Measurements from ENCODE around the gene CCDC97. TPM values are rescaled to one million over a fixed set of nuclear protein-coding genes. Genes with fewer than 3 reads are reported as not detected.

CCDC97 gene
- total RNA-seq, 1 donor from 2014 or later = 36.7 TPM

DNA sequence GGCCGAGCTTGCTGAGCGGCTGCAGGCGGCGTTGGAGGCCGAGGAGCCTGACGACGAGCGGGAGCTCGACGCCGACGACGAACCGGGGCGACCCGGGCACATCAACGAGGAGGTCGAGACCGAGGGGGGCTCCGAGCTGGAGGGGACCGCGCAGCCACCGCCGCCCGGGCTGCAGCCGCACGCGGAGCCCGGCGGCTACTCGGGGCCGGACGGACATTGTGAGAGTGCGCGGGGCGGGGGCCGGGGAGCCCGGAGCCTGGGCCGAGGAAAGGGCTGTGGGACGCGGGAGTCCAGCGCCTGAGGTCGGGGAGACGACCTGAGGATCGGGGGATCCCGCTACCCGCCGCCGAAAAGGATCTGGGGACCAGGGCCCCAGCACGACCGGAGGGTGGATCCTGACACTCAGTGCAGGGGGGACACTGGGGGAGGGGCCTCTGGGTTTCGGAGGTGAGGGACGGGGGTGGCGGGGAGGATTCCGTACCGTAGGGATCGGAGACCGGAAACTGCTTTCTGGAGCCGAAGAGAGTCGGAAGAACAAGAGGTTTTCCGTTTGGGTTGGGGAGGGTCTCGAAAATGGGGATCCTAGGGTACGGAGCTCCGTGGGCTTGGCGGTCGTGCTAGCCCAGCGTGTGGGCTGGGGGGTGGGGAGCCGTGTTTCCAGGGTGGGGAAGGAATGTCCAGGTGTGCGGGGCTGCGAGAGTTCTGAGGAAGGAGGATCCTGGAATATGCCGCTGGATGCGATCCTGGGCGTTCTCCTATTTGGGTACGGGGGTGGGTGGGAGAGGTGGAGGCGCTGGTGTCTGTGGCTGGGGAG, 45.2 kb upstream of the CCDC97 start:
- Mint-ChIP-seq H3K27ac (ENCODE audit: unreplicated experiment) (peak overlapping the region; percentile 97), H3K4me1 (ENCODE audit: low read depth, unreplicated experiment) (peaks cover 25% of the 10 kb centered on the region), H3K4me3 (ENCODE audit: unreplicated experiment) (peak overlapping the region; percentile 97), H3K27me3 (ENCODE audit: unreplicated experiment) (peaks cover 7% of the 10 kb centered on the region), H3K9me3 (ENCODE audit: unreplicated experiment) (peaks cover 19% of the 10 kb centered on the region), H3K36me3 (ENCODE audit: unreplicated experiment) (no peaks in the 10 kb centered on the region)
- TF ChIP-seq CTCF (IDR thresholded peaks at IDR 0.05; ENCODE audit: partially characterized antibody, unreplicated experiment) = no peak
- DNase-seq = no peak

DNA sequence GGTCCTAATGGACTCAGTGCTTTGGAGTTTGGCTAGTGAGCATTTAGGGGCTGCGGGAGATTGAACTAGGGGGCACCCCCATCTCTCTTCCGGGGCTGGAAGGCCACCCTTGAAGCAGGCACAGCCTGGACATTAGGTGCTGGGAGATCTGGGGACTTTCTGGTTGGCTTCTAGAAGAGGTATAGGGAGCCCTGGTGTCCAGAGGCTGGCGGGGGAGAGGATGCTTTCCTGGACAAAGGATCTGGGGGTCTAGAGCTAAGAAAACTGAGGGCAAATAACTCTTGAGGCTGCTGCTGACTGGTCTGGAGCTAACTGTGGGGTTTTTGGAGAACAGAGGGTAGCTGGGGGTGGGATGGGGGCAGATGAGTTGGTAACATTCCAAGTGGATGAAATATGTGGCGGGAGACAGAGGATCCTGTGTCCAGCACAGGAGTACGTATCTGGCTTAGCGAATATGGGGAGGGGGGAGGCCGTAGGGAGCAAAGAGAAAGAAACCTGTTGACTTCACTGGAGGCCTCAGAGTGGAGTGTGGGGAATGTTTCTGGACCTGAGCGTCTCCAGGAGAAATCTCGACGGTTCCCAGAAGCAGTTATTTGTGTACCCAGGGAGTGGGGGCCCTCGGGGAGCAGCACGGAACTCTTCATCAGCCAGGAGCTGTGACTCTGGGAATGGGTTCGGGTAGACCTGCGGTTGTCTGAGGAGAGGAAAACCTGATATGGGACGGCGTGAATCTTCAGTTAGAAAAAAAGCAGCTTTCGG, 44.4 kb upstream of the CCDC97 start:
- Mint-ChIP-seq H3K36me3 (ENCODE audit: unreplicated experiment) (no peaks in the 10 kb centered on the region), H3K4me3 (ENCODE audit: unreplicated experiment) (peak overlapping the region; percentile 97), H3K4me1 (ENCODE audit: low read depth, unreplicated experiment) (peaks cover 25% of the 10 kb centered on the region), H3K27me3 (ENCODE audit: unreplicated experiment) (peaks cover 7% of the 10 kb centered on the region), H3K9me3 (ENCODE audit: unreplicated experiment) (peaks cover 19% of the 10 kb centered on the region), H3K27ac (ENCODE audit: unreplicated experiment) (peak overlapping the region; percentile 97)
- TF ChIP-seq CTCF (IDR thresholded peaks at IDR 0.05; ENCODE audit: partially characterized antibody, unreplicated experiment) = no peak
- DNase-seq = no peak

DNA sequence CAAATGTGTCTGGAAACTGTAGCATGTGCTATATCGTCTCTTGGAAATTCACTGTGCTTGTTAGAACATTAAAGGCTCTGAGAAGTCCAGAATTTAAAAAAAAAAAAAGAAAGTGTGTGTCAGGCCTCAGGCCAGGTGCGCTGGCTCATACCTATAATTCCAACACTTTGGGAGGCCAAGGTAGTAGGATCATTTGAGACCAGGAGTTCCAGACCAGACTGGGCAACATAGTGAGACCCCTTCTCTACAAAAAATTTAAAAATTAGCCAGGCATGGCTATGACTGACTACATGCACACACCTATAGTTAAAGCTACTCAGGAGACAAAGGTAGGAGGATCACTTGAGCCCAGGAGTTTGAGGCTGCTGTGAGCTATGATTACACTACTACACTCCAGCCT, 40.9 kb upstream of the CCDC97 start:
- Mint-ChIP-seq H3K36me3 (ENCODE audit: unreplicated experiment) (no peaks in the 10 kb centered on the region), H3K9me3 (ENCODE audit: unreplicated experiment) (peaks cover 6% of the 10 kb centered on the region), H3K27me3 (ENCODE audit: unreplicated experiment) (peaks cover 2% of the 10 kb centered on the region), H3K4me1 (ENCODE audit: low read depth, unreplicated experiment) (peaks cover 21% of the 10 kb centered on the region), H3K4me3 (ENCODE audit: unreplicated experiment) (no peak overlapping the region), H3K27ac (ENCODE audit: unreplicated experiment) (no peak overlapping the region)
- no peak for DNase-seq
- no peak for TF ChIP-seq CTCF (IDR thresholded peaks at IDR 0.05; ENCODE audit: partially characterized antibody, unreplicated experiment)

GRCh38 chr19:41269571-41269970, 40.4 kb upstream of the CCDC97 start:
- H3K4me3 Mint-ChIP-seq (ENCODE audit: unreplicated experiment) = no peak overlapping the region
- no peak for TF ChIP-seq CTCF (IDR thresholded peaks at IDR 0.05; ENCODE audit: partially characterized antibody, unreplicated experiment)
- H3K4me1 Mint-ChIP-seq (ENCODE audit: low read depth, unreplicated experiment) = peaks cover 21% of the 10 kb centered on the region
- peaks cover 2% of the 10 kb centered on the region for H3K27me3 Mint-ChIP-seq (ENCODE audit: unreplicated experiment)
- H3K9me3 Mint-ChIP-seq (ENCODE audit: unreplicated experiment) = peaks cover 5% of the 10 kb centered on the region
- H3K27ac Mint-ChIP-seq (ENCODE audit: unreplicated experiment) = no peak overlapping the region
- DNase-seq = no peak
- H3K36me3 Mint-ChIP-seq (ENCODE audit: unreplicated experiment) = no peaks in the 10 kb centered on the region

DNA sequence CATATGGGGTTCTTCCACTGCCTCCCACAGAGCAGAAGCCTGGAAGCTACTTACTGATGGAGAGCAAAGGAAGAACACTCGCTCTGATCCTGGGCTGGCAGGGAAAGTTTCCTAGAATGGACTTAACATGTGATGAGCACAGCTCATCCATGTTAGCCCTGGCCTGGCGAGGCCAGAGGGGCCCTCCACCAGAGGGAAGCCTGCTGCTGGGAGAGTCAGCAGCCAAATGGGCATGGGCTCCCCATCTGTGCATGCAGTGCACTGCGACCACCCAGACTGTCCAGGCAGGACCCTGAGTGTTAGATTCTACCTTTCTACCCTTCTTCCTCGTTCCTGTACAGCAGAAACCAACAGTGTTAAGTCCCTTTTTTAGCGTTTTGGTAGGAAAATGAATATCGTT, 36.9 kb upstream of the CCDC97 start:
- H3K36me3 Mint-ChIP-seq (ENCODE audit: unreplicated experiment) = no peaks in the 10 kb centered on the region
- H3K27me3 Mint-ChIP-seq (ENCODE audit: unreplicated experiment) = no peaks in the 10 kb centered on the region
- H3K4me3 Mint-ChIP-seq (ENCODE audit: unreplicated experiment) = no peak overlapping the region
- no peak overlapping the region for H3K27ac Mint-ChIP-seq (ENCODE audit: unreplicated experiment)
- H3K9me3 Mint-ChIP-seq (ENCODE audit: unreplicated experiment) = no peaks in the 10 kb centered on the region
- no peak for TF ChIP-seq CTCF (IDR thresholded peaks at IDR 0.05; ENCODE audit: partially characterized antibody, unreplicated experiment)
- no peaks in the 10 kb centered on the region for H3K4me1 Mint-ChIP-seq (ENCODE audit: low read depth, unreplicated experiment)
- no peak for DNase-seq
